ENCODE measurements around the gene KIZ.

DNA sequence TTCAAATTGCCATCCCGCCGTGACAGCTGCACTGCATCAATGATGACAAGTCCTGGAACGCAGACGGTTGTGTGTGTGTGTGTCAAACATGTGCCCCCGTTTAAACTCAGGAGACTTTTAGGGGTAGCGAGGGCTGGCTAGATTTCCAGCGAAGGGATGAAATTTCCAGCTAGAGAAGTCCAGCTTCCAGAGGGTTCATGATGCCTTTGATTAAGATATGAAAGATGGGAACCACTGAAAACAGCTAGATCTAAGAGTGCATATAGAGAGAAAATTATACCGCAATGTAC lies 644 bp downstream of the KIZ start:
- no peak for TF ChIP-seq POLR2A (IDR thresholded peaks at IDR 0.05)
- TF ChIP-seq, protein P1, sequence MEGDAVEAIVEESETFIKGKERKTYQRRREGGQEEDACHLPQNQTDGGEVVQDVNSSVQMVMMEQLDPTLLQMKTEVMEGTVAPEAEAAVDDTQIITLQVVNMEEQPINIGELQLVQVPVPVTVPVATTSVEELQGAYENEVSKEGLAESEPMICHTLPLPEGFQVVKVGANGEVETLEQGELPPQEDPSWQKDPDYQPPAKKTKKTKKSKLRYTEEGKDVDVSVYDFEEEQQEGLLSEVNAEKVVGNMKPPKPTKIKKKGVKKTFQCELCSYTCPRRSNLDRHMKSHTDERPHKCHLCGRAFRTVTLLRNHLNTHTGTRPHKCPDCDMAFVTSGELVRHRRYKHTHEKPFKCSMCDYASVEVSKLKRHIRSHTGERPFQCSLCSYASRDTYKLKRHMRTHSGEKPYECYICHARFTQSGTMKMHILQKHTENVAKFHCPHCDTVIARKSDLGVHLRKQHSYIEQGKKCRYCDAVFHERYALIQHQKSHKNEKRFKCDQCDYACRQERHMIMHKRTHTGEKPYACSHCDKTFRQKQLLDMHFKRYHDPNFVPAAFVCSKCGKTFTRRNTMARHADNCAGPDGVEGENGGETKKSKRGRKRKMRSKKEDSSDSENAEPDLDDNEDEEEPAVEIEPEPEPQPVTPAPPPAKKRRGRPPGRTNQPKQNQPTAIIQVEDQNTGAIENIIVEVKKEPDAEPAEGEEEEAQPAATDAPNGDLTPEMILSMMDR (IDR thresholded peaks at IDR 0.05) = no peak
